ENCODE measurements around the gene ZNF524. TPM values are rescaled to one million over a fixed set of nuclear protein-coding genes. Genes with fewer than 3 reads are reported as not detected.

Gene ZNF524
- polyA plus RNA-seq, 2 of the 4 experiments (the other 2 are of a cell fraction): 6.4 to 9.7 TPM

DNA sequence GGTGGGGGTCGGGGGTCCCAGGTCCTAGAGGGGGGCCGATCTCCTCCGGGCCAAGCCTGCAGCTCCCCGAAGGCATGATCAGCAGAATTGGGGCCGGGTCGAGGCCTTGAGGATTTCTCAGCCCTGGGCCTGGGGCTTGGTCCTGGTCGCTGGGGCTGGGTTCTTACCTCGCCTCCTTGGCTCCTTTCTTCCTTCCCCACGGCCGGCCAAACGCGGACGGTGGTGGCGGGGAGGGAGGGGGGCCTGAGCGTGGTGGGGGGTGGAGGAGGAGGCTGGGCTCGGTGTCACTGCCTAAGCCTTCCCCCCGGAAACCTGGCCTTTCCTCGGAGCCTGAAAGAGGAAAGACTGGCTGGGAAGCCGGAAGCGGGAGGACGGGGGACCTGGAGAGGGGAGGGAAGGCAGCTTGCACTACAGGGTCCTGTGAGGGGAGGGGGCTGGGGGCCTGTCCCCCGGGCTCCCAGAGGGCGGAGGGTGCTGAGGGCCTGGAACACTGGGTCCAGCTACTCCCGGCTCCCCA, 19.4 kb upstream of the ZNF524 start, which contains the start of gene ZNF579:
Gene ZNF579 (minus strand): TSS at position 221 of the 517 bp plus-strand sequence. CDS start 1,209 bp downstream, outside the sequence.
- H3K4me2 ChIP-seq: peak within 1 kb of the TSS; percentile 85
- WGBS (ENCODE audit: missing lambda C conversion rate): 7% methylated on average over 16 of the region's 24 CpGs
- POLR2A ChIA-PET: interaction anchor here (0.6 to 2.7 kb wide), 8 partner anchors 12 to 79 kb away, joined by 5 to 22 read pairs (median 6); partner anchors contain the start of genes FIZ1, ZNF524 and ZNF865
- TF ChIP-seq, protein P1, sequence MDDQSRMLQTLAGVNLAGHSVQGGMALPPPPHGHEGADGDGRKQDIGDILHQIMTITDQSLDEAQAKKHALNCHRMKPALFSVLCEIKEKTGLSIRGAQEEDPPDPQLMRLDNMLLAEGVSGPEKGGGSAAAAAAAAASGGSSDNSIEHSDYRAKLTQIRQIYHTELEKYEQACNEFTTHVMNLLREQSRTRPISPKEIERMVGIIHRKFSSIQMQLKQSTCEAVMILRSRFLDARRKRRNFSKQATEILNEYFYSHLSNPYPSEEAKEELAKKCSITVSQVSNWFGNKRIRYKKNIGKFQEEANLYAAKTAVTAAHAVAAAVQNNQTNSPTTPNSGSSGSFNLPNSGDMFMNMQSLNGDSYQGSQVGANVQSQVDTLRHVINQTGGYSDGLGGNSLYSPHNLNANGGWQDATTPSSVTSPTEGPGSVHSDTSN (IDR thresholded peaks at IDR 0.05): peak; percentile 61; the same call in 1 of the 2 replicates
- TF ChIP-seq NFE2L2 (conservative IDR thresholded peaks at IDR 0.05; ENCODE audit: low read length): no peak
- TF ChIP-seq, protein P2, sequence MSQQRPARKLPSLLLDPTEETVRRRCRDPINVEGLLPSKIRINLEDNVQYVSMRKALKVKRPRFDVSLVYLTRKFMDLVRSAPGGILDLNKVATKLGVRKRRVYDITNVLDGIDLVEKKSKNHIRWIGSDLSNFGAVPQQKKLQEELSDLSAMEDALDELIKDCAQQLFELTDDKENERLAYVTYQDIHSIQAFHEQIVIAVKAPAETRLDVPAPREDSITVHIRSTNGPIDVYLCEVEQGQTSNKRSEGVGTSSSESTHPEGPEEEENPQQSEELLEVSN (IDR thresholded peaks at IDR 0.05; ENCODE audit: borderline replicate concordance, low read depth): peak; percentile 70; the same call in 1 of the 2 replicates
- peak; percentile 96 for TF ChIP-seq MAZ (IDR thresholded peaks at IDR 0.05; ENCODE audit: borderline replicate concordance, low read depth, low read length)
- peak; percentile 48 for TF ChIP-seq POLR2A (IDR thresholded peaks at IDR 0.05; ENCODE audit: low read length)
- TF ChIP-seq JUN (IDR thresholded peaks at IDR 0.05): peak; percentile 68 to 91; a peak in 4 of 5 replicates
- TF ChIP-seq, protein P3, sequence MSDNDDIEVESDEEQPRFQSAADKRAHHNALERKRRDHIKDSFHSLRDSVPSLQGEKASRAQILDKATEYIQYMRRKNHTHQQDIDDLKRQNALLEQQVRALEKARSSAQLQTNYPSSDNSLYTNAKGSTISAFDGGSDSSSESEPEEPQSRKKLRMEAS (IDR thresholded peaks at IDR 0.05): peak; percentile 80
- peak; percentile 47 for TF ChIP-seq SMC3 (IDR thresholded peaks at IDR 0.05)
- TF ChIP-seq FOXS1 (CRISPR knock-in tag; IDR thresholded peaks at IDR 0.05): no peak
- TF ChIP-seq RAD21 (conservative IDR thresholded peaks at IDR 0.05 in 1 of 2, IDR thresholded peaks at IDR 0.05 in 1 of 2): peak; percentile 30 to 47; a peak in 2 of 5 replicates
- FAIRE-seq: no peak
- H3K4me3 ChIP-seq: peak within 1 kb of the TSS; percentile 96
- peak; percentile 89 to 96 for DNase-seq (ENCODE audit: low read depth in 1 of 2, low spot score in 1 of 2)
- CTCF ChIA-PET: interaction anchor here (0.6 to 3.0 kb wide), 11 partner anchors 10 to 113 kb away, joined by 3 to 20 read pairs (median 5); partner anchors contain the start of gene ZNF865
- peaks cover 26% of the 10 kb centered on the region for H3K4me1 ChIP-seq
- H3K27ac ChIP-seq: peak within 1 kb of the TSS; percentile 99 to 100
- peak; percentile 79 to 81 for ATAC-seq
- H3K9me3 ChIP-seq: no peaks in the 10 kb centered on the region

DNA sequence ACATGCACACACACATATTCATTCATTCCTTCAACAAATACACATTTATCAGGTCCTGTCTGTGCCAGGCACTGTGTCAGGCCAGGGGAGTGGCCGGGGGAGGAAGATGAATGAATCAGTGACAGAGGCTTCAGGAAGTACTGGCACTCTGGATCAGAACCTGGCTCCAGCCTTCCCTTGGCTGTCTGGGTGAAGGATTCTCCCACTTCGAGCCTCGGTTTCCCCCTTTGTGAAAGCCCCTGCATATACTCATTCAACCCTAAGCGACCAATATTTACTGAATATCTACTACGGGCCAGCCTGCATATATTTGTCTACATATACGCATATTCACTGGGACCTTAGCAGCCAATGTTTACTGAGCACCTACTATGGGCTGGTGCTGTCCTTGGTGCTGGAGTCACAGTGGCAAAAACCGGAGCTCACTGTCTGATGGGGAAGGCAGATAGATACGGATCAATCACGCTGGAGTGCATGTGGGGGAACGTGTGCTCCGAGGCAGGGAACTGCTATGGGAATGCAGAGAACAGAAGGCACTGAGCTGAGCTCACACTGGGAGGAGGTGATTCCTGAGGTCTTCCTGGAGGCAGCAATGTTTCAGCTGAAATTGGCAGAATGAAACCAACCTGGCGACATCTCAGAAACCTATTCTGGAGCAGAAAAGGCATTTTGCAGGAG, 18.8 kb upstream of the ZNF524 start:
- H3K27ac ChIP-seq: peak overlapping the region; percentile 99 to 100
- ATAC-seq (peak; percentile 27 to 38), DNase-seq (ENCODE audit: low read depth in 1 of 2, low spot score in 1 of 2) (peak in 1 of 2 experiments; percentile 60), FAIRE-seq (peak; percentile 72)
- peak overlapping the region; percentile 96 for H3K4me3 ChIP-seq
- peaks cover 32% of the 10 kb centered on the region for H3K4me1 ChIP-seq
- ChIA-PET POLR2A (interaction anchor here (1.1 to 2.7 kb wide), 7 partner anchors 12 to 61 kb away, joined by 4 to 22 read pairs (median 5); partner anchors contain the start of genes FIZ1, ZNF524 and ZNF865), CTCF (interaction anchor here (1.0 to 3.0 kb wide), 9 partner anchors 11 to 77 kb away, joined by 3 to 20 read pairs (median 6); partner anchors contain the start of gene ZNF865)
- H3K4me2 ChIP-seq: peak overlapping the region; percentile 85
- WGBS (ENCODE audit: missing lambda C conversion rate): 14% methylated on average over 12 of the region's 12 CpGs
- TF ChIP-seq EP300 (IDR thresholded peaks at IDR 0.05) (no peak), RARB (CRISPR knock-in tag; IDR thresholded peaks at IDR 0.05) (no peak), CEBPB (IDR thresholded peaks at IDR 0.05) (no peak), KDM1A (IDR thresholded peaks at IDR 0.05; ENCODE audit: low read depth) (peak; percentile 65; the same call in 1 of the 2 replicates), EHMT2 (IDR thresholded peaks at IDR 0.05; ENCODE audit: low read depth) (0 out of 2 replicates have a peak, but pooled peaks have one; percentile 31), CHD4 (IDR thresholded peaks at IDR 0.05; ENCODE audit: borderline replicate concordance) (0 out of 2 replicates have a peak, but pooled peaks have one; percentile 93), HDAC2 (IDR thresholded peaks at IDR 0.05) (peak; percentile 81; the same call in 1 of the 2 replicates), ZFP36 (IDR thresholded peaks at IDR 0.05; ENCODE audit: borderline replicate concordance, partially characterized antibody) (peak; percentile 90), JUN (IDR thresholded peaks at IDR 0.05) (0 out of 5 replicates have a peak, but pooled peaks of 1 of the 2 experiments have one; percentile 3)
- TF ChIP-seq, protein P4, sequence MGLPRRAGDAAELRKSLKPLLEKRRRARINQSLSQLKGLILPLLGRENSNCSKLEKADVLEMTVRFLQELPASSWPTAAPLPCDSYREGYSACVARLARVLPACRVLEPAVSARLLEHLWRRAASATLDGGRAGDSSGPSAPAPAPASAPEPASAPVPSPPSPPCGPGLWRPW (IDR thresholded peaks at IDR 0.05): no peak
- TF ChIP-seq, protein P5, sequence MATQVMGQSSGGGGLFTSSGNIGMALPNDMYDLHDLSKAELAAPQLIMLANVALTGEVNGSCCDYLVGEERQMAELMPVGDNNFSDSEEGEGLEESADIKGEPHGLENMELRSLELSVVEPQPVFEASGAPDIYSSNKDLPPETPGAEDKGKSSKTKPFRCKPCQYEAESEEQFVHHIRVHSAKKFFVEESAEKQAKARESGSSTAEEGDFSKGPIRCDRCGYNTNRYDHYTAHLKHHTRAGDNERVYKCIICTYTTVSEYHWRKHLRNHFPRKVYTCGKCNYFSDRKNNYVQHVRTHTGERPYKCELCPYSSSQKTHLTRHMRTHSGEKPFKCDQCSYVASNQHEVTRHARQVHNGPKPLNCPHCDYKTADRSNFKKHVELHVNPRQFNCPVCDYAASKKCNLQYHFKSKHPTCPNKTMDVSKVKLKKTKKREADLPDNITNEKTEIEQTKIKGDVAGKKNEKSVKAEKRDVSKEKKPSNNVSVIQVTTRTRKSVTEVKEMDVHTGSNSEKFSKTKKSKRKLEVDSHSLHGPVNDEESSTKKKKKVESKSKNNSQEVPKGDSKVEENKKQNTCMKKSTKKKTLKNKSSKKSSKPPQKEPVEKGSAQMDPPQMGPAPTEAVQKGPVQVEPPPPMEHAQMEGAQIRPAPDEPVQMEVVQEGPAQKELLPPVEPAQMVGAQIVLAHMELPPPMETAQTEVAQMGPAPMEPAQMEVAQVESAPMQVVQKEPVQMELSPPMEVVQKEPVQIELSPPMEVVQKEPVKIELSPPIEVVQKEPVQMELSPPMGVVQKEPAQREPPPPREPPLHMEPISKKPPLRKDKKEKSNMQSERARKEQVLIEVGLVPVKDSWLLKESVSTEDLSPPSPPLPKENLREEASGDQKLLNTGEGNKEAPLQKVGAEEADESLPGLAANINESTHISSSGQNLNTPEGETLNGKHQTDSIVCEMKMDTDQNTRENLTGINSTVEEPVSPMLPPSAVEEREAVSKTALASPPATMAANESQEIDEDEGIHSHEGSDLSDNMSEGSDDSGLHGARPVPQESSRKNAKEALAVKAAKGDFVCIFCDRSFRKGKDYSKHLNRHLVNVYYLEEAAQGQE (IDR thresholded peaks at IDR 0.05): peak; percentile 98
- no peaks in the 10 kb centered on the region for H3K9me3 ChIP-seq

Measured in A549 (cell line).